Transverse colon (tissue), 4 donors: ENCODE measurements around the gene ZNF629. TPM values are rescaled to one million over a fixed set of nuclear protein-coding genes. Genes with fewer than 3 reads are reported as not detected.

Source experiments
- DNase-seq: peaks from one replicate; pipeline ENCODE4 v3.0.0-alpha.2; 2019
- H3K27ac ChIP-seq, 4 donors: fragments of 200-600 bp; sonication (generic); 2 replicates each; pipeline ENCODE4 v1.5.1; 2016 to 2018; ENCODE audit warnings: inconsistent platforms in 4 of 4
- H3K27me3 ChIP-seq: fragments of 200-600 bp; sonication (generic); 2 replicates; pipeline ENCODE4 v1.5.1; 2017; ENCODE audit warnings: inconsistent platforms
- H3K36me3 ChIP-seq, 4 donors: fragments of 200-600 bp; sonication (generic); 2 replicates each; pipeline ENCODE4 v1.5.1; 2017 to 2019; ENCODE audit warnings: inconsistent platforms in 4 of 4
- H3K4me1 ChIP-seq, 4 donors: fragments of 200-600 bp; sonication (generic); 2 replicates each; pipeline ENCODE4 v1.5.1; 2017 to 2020; ENCODE audit warnings: inconsistent platforms in 4 of 4
- H3K4me3 ChIP-seq, 4 donors: fragments of 200-600 bp; sonication (generic); 1 replicate in 1 of 4; 2 replicates in 3 of 4; pipeline versions ENCODE4 v1.5.1 to v1.6.1; 2017 to 2019; ENCODE audit warnings: inconsistent platforms in 4 of 4
- H3K9me3 ChIP-seq, 2 donors: fragments of 200-600 bp; sonication (generic); 2 replicates each; pipeline ENCODE4 v1.5.1; 2017 to 2019; ENCODE audit warnings: inconsistent platforms in 2 of 2
- CTCF ChIP-seq, 5 experiments: fragments of 200-600 bp in 3 of 5; fragments of 450-650 bp in 2 of 5; sonication (generic) in 3 of 5; IDR thresholded peaks; 1 replicate in 2 of 5; 2 replicates in 3 of 5; pipeline ENCODE4 v1.5.1; 2016 to 2017; ENCODE audit warnings: antibody characterized with exemption in 5 of 5, inconsistent platforms in 3 of 5, mild to moderate bottlenecking in 2 of 5, moderate library complexity in 1 of 5
- EP300 ChIP-seq: sonication (generic); formaldehyde crosslinking; IDR thresholded peaks from one replicate; pipeline ENCODE4 v1.6.1; 2017; ENCODE audit warnings: antibody characterized with exemption, low read depth
- POLR2A ChIP-seq: fragments of 450-650 bp; IDR thresholded peaks from one replicate; pipeline ENCODE4 v1.6.1; 2016; ENCODE audit warnings: antibody characterized with exemption, mild to moderate bottlenecking, moderate library complexity
- POLR2AphosphoS5 ChIP-seq, 3 donors: sonication (generic); formaldehyde crosslinking; IDR thresholded peaks; one replicate each; pipeline ENCODE4 v1.6.1; 2016; ENCODE audit warnings: antibody characterized with exemption in 3 of 3
- WGBS, 2 donors: methylation state at CpG; one replicate each; pipeline ENCODE4 v1.1.5; 2018; ENCODE audit warnings: low coverage in 1 of 2; 5-methylcytosine and 5-hydroxymethylcytosine counted together
- in situ Hi-C, 4 donors: fragments of 200-750 bp; cut with MboI; loops; one replicate each; pipeline versions ENCODE4 v1.15.0 to v1.15.1; 2017; ENCODE audit warnings: low sequenced_read_pairs in 3 of 4, low pct_ligation_motif_present in 1 of 4, low pct_unique_long_range_greater_than_20kb in 1 of 4
- intact Hi-C: fragments of 100-400 bp; cut with DNase I; formaldehyde crosslinking; loops from one replicate; pipeline ENCODE4 v1.15.1; 2023; ENCODE audit warnings: low total_unique reads
- total RNA-seq, 4 donors: library from RNA; depleted of rRNA; stranded (reverse); fragments of >200 nt; gene quantifications; one replicate each; pipeline ENCODE4 v1.1.0, GENCODE V29; 2016

The ZNF629 gene
- total RNA-seq, 4 donors from 2014 or later, result 13.5 to 29.9 (median 16.4) TPM

GRCh38 chr16:30764816-30765465 is 22.1 kb downstream of the ZNF629 start:
- intact Hi-C loops, result loop anchor here (5.0 to 10.0 kb wide), 2 partner anchors 60 to 652 kb away; no protein-coding TSS in a partner anchor
- no peaks in the 10 kb centered on the region for H3K27me3 ChIP-seq
- H3K36me3 ChIP-seq, result peaks cover 0 to 57% (median 26%) of the 10 kb centered on the region in 4 donors
- H3K4me1 ChIP-seq, result peaks cover 20 to 29% (median 25%) of the 10 kb centered on the region in 4 donors
- WGBS, 2 donors, result 96 to 100% methylated on average over 1 to 12 of the region's 12 CpGs
- no peak overlapping the region for H3K4me3 ChIP-seq
- H3K9me3 ChIP-seq, result no peaks in the 10 kb centered on the region
- H3K27ac ChIP-seq, result no peak overlapping the region
- DNase-seq, result no peak
- in situ Hi-C loops, result no loop called here
- TF ChIP-seq CTCF (IDR thresholded peaks at IDR 0.05), result no peak
- no peak for TF ChIP-seq POLR2AphosphoS5 (IDR thresholded peaks at IDR 0.05)
- TF ChIP-seq POLR2A, result no peak
- no peak for TF ChIP-seq EP300

DNA sequence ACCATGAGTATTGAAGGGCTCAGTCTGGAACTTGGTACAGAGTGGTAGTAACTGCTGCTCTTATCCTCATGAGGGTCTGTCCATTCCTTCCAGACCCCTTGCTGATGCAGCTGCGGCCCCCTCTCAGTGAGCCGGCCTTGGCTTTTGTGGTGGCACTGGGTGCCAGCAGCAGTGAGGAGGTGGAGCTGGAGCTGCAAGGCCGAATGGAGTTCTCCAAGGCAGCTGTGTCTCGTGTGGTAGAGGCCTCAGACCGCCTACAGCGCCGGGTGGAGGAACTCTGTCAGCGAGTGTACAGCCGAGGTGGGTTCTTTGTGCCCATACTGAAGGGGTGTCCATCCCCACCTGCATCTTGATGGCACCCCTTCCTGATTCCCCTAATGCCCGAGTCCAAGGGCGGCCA is 22.9 kb downstream of the ZNF629 start:
- TF ChIP-seq CTCF (IDR thresholded peaks at IDR 0.05) (no peak), POLR2A (no peak), POLR2AphosphoS5 (IDR thresholded peaks at IDR 0.05) (no peak)
- no peaks in the 10 kb centered on the region for H3K27me3 ChIP-seq
- no peaks in the 10 kb centered on the region for H3K9me3 ChIP-seq
- in situ Hi-C loops (no loop called here), intact Hi-C loops (loop anchor here (5.0 to 10.0 kb wide), 2 partner anchors 59 to 653 kb away; no protein-coding TSS in a partner anchor)
- H3K27ac ChIP-seq, result no peak overlapping the region
- no peak for DNase-seq
- peaks cover 20 to 29% (median 25%) of the 10 kb centered on the region in 4 donors for H3K4me1 ChIP-seq
- no peak overlapping the region for H3K4me3 ChIP-seq
- WGBS, 2 donors, result 92 to 93% methylated on average over 5 to 11 of the region's 11 CpGs
- H3K36me3 ChIP-seq, result peaks cover 0 to 50% (median 22%) of the 10 kb centered on the region in 4 donors

DNA sequence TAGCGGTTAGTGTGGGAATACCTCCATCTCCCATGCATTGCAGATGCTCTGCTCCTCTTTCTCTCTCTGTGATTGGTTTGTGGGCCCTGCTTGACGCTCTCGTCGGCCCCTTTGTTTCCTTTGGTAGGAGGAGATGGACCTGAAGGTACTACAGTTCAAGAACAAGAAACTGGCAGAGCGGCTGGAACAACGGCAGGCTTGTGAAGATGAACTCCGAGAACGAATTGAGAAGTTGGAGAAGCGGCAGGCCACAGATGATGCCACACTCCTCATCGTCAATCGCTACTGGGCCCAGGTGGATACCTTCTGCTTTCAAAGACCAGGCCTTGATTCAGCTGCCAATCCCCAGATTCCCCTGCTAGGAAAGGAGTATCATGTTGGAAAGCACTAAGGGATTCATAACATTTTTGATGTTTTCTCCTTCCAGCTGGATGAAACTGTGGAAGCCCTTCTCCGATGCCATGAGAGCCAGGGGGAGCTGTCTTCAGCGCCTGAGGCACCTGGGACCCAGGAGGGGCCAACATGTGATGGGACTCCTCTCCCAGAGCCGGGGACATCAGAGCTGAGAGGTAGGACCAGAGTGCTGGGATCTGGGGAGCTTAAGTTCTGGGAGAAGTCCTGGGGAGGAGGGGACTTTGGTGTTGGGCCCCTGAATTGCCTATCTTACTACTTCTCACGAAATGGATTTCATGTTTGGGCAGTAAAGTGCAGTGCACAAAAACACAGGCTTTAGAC is 23.8 kb downstream of the ZNF629 start:
- Histone ChIP-seq H3K4me1 (peaks cover 20 to 29% (median 25%) of the 10 kb centered on the region in 4 donors), H3K27ac (peak overlapping the region; percentile 93 to 96 (median 94)), H3K27me3 (no peaks in the 10 kb centered on the region), H3K4me3 (peak overlapping the region; percentile 79 to 91 (median 89)), H3K9me3 (no peaks in the 10 kb centered on the region), H3K36me3 (peaks cover 0 to 40% (median 18%) of the 10 kb centered on the region in 4 donors)
- in situ Hi-C loops (no loop called here), intact Hi-C loops (loop anchor here (5.0 to 10.0 kb wide), 2 partner anchors 58 to 654 kb away; no protein-coding TSS in a partner anchor)
- no peak for DNase-seq
- TF ChIP-seq EP300 (no peak), CTCF (IDR thresholded peaks at IDR 0.05) (no peak), POLR2AphosphoS5 (IDR thresholded peaks at IDR 0.05) (no peak), POLR2A (no peak)
- WGBS, 2 donors, result 68 to 71% methylated on average over 1 to 15 of the region's 15 CpGs
